ENCODE measurements around the gene DCLK3. TPM values are rescaled to one million over a fixed set of nuclear protein-coding genes. Genes with fewer than 3 reads are reported as not detected.

DCLK3 gene
- polyA plus RNA-seq (2012; ENCODE audit: low read depth, missing spikeins), result not detected

- DNase-seq (ENCODE audit: insufficient read length, low spot score) (no peak), FAIRE-seq (no peak)
- no peak for TF ChIP-seq SPI1 (IDR thresholded peaks at IDR 0.05; ENCODE audit: low read depth, low read length)
- no peak for TF ChIP-seq POLR2A (IDR thresholded peaks at IDR 0.05; ENCODE audit: low read depth, low read length)
- TF ChIP-seq TAF1 (IDR thresholded peaks at IDR 0.05; ENCODE audit: low read depth, low read length), result no peak
- TF ChIP-seq POLR2AphosphoS5 (IDR thresholded peaks at IDR 0.05; ENCODE audit: low read depth, low read length), result no peak
- TF ChIP-seq PAX5 (IDR thresholded peaks at IDR 0.05; ENCODE audit: insufficient read depth, low read length, severe bottlenecking), result no peak
- no peak for TF ChIP-seq POU2F2 (IDR thresholded peaks at IDR 0.05; ENCODE audit: low read depth, low read length)
Observed at GRCh38 chr3:36763850-36764703, at the start of gene DCLK3. TSS of gene DCLK3 (minus strand) at chr3:36764553. CDS start at chr3:36764263, 290 bp downstream.

GRCh38 chr3:36813305-36813704 is 49.0 kb upstream of the DCLK3 start:
- no peak for TF ChIP-seq TAF1 (IDR thresholded peaks at IDR 0.05; ENCODE audit: low read depth, low read length)
- TF ChIP-seq POLR2AphosphoS5 (IDR thresholded peaks at IDR 0.05; ENCODE audit: low read depth, low read length), result no peak
- TF ChIP-seq POLR2A (IDR thresholded peaks at IDR 0.05; ENCODE audit: low read depth, low read length), result no peak
- TF ChIP-seq POU2F2 (IDR thresholded peaks at IDR 0.05; ENCODE audit: low read depth, low read length), result no peak
- no peak for TF ChIP-seq PAX5 (IDR thresholded peaks at IDR 0.05; ENCODE audit: insufficient read depth, low read length, severe bottlenecking)
- TF ChIP-seq SPI1 (IDR thresholded peaks at IDR 0.05; ENCODE audit: low read depth, low read length), result no peak
- FAIRE-seq (no peak), DNase-seq (ENCODE audit: insufficient read length, low spot score) (no peak)

- TF ChIP-seq TAF1 (IDR thresholded peaks at IDR 0.05; ENCODE audit: low read depth, low read length) (no peak), PAX5 (IDR thresholded peaks at IDR 0.05; ENCODE audit: insufficient read depth, low read length, severe bottlenecking) (no peak), POU2F2 (IDR thresholded peaks at IDR 0.05; ENCODE audit: low read depth, low read length) (no peak), POLR2A (IDR thresholded peaks at IDR 0.05; ENCODE audit: low read depth, low read length) (no peak), POLR2AphosphoS5 (IDR thresholded peaks at IDR 0.05; ENCODE audit: low read depth, low read length) (no peak), SPI1 (IDR thresholded peaks at IDR 0.05; ENCODE audit: low read depth, low read length) (no peak)
- DNase-seq (ENCODE audit: insufficient read length, low spot score) (no peak), FAIRE-seq (no peak)
Observed at GRCh38 chr3:36812240-36812639, 47.9 kb upstream of the DCLK3 start.

DNA sequence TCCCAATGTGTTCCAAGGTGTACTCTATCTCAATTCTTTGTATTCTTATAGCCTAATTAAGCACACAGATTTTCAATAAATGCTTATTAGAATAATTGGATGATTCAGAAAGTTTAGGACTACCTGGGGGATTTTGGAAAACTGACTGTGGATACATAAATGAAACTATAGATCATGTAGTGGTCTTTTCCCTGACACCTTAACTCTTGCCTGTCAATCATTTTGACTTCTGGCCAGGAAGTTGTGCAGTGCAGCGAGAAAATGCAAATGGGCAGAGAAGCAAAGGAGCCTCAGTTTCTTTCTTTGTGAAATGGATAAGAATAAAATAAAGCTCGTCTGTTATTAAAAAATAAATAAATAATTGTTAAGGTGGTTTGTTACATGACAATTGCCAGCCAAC is 47.4 kb upstream of the DCLK3 start:
- FAIRE-seq, result no peak
- no peak for DNase-seq (ENCODE audit: insufficient read length, low spot score)
- TF ChIP-seq TAF1 (IDR thresholded peaks at IDR 0.05; ENCODE audit: low read depth, low read length) (no peak), PAX5 (IDR thresholded peaks at IDR 0.05; ENCODE audit: insufficient read depth, low read length, severe bottlenecking) (no peak), POLR2AphosphoS5 (IDR thresholded peaks at IDR 0.05; ENCODE audit: low read depth, low read length) (no peak), POU2F2 (IDR thresholded peaks at IDR 0.05; ENCODE audit: low read depth, low read length) (no peak), SPI1 (IDR thresholded peaks at IDR 0.05; ENCODE audit: low read depth, low read length) (no peak), POLR2A (IDR thresholded peaks at IDR 0.05; ENCODE audit: low read depth, low read length) (no peak)

GRCh38 chr3:36804295-36805055 is 40.1 kb upstream of the DCLK3 start:
- no peak for TF ChIP-seq SPI1 (IDR thresholded peaks at IDR 0.05; ENCODE audit: low read depth, low read length)
- TF ChIP-seq POLR2A (IDR thresholded peaks at IDR 0.05; ENCODE audit: low read depth, low read length), result no peak
- no peak for TF ChIP-seq POU2F2 (IDR thresholded peaks at IDR 0.05; ENCODE audit: low read depth, low read length)
- TF ChIP-seq TAF1 (IDR thresholded peaks at IDR 0.05; ENCODE audit: low read depth, low read length), result no peak
- TF ChIP-seq PAX5 (IDR thresholded peaks at IDR 0.05; ENCODE audit: insufficient read depth, low read length, severe bottlenecking), result no peak
- TF ChIP-seq POLR2AphosphoS5 (IDR thresholded peaks at IDR 0.05; ENCODE audit: low read depth, low read length), result no peak
- DNase-seq (ENCODE audit: insufficient read length, low spot score), result no peak
- no peak for FAIRE-seq

DNA sequence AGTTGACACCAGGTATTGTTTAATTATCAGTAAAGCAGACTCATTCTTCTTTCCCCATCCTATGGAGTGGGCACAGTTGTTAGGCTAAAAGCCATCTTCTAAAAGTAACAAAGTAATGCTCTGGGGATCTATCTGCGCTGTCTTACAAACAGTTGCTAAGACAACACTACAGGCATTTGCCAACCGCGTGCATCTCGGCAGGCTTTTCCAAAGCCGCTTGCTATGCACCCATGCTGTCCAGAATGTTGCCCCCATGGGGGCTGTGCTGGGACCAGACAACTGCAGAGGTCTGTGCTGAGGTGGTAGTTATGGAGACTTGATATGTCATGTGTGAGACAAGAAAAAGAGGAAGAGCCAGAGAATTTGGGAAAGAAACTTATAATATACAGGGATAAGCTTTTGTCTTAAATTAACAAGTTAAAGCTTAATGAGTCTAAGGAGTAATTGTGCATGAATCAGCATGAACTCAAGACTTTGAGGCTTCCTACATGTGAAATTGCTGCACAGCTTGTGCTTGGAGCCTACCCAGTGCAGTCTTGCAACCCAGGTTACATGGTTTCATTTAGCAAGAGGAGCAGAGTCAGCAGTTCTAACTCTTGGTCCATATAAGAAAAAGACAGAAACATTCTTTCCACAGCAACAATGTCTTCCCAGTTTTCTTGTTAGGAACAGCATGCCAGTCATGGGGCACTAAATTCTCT is 38.9 kb upstream of the DCLK3 start:
- TF ChIP-seq POLR2AphosphoS5 (IDR thresholded peaks at IDR 0.05; ENCODE audit: low read depth, low read length) (no peak), PAX5 (IDR thresholded peaks at IDR 0.05; ENCODE audit: insufficient read depth, low read length, severe bottlenecking) (no peak), SPI1 (IDR thresholded peaks at IDR 0.05; ENCODE audit: low read depth, low read length) (no peak), POLR2A (IDR thresholded peaks at IDR 0.05; ENCODE audit: low read depth, low read length) (no peak), TAF1 (IDR thresholded peaks at IDR 0.05; ENCODE audit: low read depth, low read length) (no peak), POU2F2 (IDR thresholded peaks at IDR 0.05; ENCODE audit: low read depth, low read length) (no peak)
- no peak for DNase-seq (ENCODE audit: insufficient read length, low spot score)
- no peak for FAIRE-seq

- no peak for FAIRE-seq
- TF ChIP-seq POLR2AphosphoS5 (IDR thresholded peaks at IDR 0.05; ENCODE audit: low read depth, low read length), result no peak
- TF ChIP-seq POU2F2 (IDR thresholded peaks at IDR 0.05; ENCODE audit: low read depth, low read length), result no peak
- TF ChIP-seq PAX5 (IDR thresholded peaks at IDR 0.05; ENCODE audit: insufficient read depth, low read length, severe bottlenecking), result no peak
- no peak for TF ChIP-seq SPI1 (IDR thresholded peaks at IDR 0.05; ENCODE audit: low read depth, low read length)
- no peak for TF ChIP-seq POLR2A (IDR thresholded peaks at IDR 0.05; ENCODE audit: low read depth, low read length)
- TF ChIP-seq TAF1 (IDR thresholded peaks at IDR 0.05; ENCODE audit: low read depth, low read length), result no peak
- no peak for DNase-seq (ENCODE audit: insufficient read length, low spot score)
Observed at GRCh38 chr3:36800533-36801116, 36.3 kb upstream of the DCLK3 start.

- DNase-seq (ENCODE audit: insufficient read length, low spot score) (no peak), FAIRE-seq (no peak)
- TF ChIP-seq SPI1 (IDR thresholded peaks at IDR 0.05; ENCODE audit: low read depth, low read length) (no peak), POLR2A (IDR thresholded peaks at IDR 0.05; ENCODE audit: low read depth, low read length) (no peak), POLR2AphosphoS5 (IDR thresholded peaks at IDR 0.05; ENCODE audit: low read depth, low read length) (no peak), TAF1 (IDR thresholded peaks at IDR 0.05; ENCODE audit: low read depth, low read length) (no peak), POU2F2 (IDR thresholded peaks at IDR 0.05; ENCODE audit: low read depth, low read length) (no peak), PAX5 (IDR thresholded peaks at IDR 0.05; ENCODE audit: insufficient read depth, low read length, severe bottlenecking) (no peak)
Observed at GRCh38 chr3:36796881-36797280, 32.5 kb upstream of the DCLK3 start.

Data from GM12891 (cell line).